Peyer's patch (tissue), 4 donors: ENCODE measurements around the gene UBE2S.

Source experiments
- POLR2A ChIP-seq, 2 donors: fragments of 450-650 bp; IDR thresholded peaks; one replicate each; pipeline ENCODE4 v1.5.1; 2017; ENCODE audit warnings: antibody characterized with exemption in 2 of 2, mild to moderate bottlenecking in 2 of 2, moderate library complexity in 2 of 2
- TF ChIP-seq, protein P1 (sequence below), 6 experiments: fragments of 450-650 bp in 4 of 6; fragments of 200-600 bp in 2 of 6; sonication (generic) in 1 of 6; IDR thresholded peaks; one replicate each; pipeline ENCODE4 v1.5.1; 2017 to 2019; ENCODE audit warnings: antibody characterized with exemption in 6 of 6, mild to moderate bottlenecking in 3 of 6, moderate library complexity in 1 of 6

DNA sequence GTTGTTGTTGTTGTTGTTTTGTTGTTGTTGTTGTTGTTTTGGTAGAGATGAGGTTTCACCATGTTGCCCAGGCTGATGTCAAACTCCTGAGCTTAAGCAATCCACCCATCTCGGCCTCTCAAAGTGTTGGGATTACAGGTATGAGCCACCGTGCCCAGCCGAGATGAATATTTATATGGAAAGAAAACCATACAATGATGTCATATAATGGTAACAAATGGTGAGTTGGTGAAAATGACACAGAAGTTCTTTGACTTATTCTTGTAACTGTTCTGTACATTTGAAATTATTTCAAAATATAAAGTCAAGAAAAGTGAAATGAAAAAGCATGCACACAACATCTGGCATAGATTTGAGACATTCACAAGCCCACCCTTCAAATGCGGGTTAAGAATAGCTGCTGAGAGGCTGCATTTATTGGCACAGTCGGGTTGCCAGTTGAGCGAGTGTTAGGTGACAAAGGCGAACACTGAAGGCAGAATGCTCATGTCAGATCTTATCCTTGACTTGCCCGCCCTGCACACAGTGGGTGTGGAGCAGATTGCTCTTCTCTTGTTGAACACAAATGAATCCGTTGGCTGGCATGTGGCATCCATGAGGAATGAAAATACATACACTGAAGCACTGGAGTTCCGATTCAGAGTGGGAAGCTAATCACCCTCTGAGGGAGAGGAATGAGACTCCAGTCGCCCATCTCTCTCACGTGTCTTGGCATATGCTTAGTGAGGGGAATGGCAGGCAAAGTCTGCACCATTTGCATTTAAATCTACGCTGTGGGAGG is 15.8 kb upstream of the UBE2S start:
- TF ChIP-seq, protein P1, sequence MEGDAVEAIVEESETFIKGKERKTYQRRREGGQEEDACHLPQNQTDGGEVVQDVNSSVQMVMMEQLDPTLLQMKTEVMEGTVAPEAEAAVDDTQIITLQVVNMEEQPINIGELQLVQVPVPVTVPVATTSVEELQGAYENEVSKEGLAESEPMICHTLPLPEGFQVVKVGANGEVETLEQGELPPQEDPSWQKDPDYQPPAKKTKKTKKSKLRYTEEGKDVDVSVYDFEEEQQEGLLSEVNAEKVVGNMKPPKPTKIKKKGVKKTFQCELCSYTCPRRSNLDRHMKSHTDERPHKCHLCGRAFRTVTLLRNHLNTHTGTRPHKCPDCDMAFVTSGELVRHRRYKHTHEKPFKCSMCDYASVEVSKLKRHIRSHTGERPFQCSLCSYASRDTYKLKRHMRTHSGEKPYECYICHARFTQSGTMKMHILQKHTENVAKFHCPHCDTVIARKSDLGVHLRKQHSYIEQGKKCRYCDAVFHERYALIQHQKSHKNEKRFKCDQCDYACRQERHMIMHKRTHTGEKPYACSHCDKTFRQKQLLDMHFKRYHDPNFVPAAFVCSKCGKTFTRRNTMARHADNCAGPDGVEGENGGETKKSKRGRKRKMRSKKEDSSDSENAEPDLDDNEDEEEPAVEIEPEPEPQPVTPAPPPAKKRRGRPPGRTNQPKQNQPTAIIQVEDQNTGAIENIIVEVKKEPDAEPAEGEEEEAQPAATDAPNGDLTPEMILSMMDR (IDR thresholded peaks at IDR 0.05) = no peak
- TF ChIP-seq POLR2A (IDR thresholded peaks at IDR 0.05) = no peak
